HG02981 (cell line): ENCODE results near the gene IGFN1.
A peak's percentile ranks its signal among the peaks of the same experiment; 100 is the strongest.
"Not testable (repeated sequence)": the region's sequence is repeated elsewhere in the genome, so short reads cannot be mapped to it uniquely, and the experiment has no call there.

Experiments used
- ATAC-seq: cut with Tn5 transposase; IDR thresholded peaks from one replicate; pipeline ENCODE4 v1.9.1; 2021; ENCODE audit warnings: mild to moderate bottlenecking, moderate library complexity; ENCODE audit not compliant: unreplicated experiment

IGFN1 gene

DNA sequence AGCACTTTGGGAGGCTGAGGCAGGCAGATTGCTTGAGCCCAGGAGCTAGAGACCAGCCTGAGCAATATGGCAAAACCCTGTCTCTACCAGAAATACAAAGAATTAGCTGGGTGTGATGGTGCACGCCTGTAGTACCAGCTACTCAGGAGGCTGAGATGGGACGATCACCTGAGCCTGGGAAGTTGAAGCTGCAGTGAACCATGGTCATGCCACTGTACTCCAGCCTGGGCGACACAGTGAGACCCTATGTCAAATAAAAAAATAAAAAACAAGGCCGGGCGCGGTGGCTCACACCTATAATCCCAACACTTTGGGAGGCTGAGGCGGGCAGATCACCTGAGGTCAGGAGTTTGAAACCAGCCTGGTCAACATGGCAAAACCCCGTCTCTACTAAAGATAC, 27.6 kb upstream of the IGFN1 start:
- ATAC-seq = not testable (repeated sequence)

GRCh38 chr1:201163707-201164106, 26.9 kb upstream of the IGFN1 start:
- ATAC-seq = no peak

- no peak for ATAC-seq
These were observed 26.0 kb upstream of the IGFN1 start for GRCh38 chr1:201164645-201165044.

DNA sequence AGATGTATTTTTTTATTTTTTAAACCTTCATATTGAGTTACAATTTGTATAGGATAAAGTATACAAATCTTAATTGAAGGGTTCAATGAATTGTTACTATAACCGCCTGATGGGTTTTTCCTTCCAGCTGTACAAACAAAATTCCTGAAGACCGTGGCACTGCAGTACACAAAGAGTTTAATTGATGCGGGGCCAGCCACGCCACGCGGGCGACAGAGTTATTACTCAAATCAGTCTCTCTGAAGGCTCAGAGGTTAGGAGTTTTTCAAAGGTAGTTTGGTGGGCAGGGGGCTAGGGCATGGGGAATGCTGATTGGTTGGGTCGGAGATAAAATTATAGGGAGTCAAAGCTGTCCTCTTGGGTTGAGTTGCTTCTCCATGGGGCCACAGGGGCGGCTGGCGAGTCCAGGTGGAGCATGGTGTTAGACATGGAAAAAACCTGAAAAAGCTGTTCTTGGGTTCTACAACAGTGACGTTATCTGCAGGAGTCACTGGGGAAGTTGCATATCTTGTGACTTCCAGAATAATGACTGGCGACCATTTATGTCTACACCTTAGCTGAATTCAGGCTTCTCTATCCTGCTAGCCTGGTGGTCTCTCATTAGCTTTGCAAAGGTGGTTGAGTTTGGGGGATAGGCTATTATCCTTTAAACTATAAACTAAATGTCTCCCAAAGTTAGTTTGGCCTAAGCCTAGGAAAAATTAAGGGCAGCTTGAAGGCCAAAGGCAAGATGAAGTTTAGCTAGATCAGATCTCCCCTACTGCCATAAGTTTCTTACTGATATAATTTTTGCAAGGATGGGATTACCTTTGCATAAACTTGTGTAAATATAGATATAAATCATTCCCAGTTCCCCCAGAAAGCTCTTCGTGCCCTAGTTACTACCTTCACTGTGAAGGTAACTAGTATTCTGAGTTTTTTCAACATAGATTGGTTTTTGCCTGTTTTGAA, 23.3 kb upstream of the IGFN1 start:
- ATAC-seq = no peak

- ATAC-seq = no peak
These were observed 21.4 kb upstream of the IGFN1 start for GRCh38 chr1:201169203-201169602.

GRCh38 chr1:201169971-201170532, 20.6 kb upstream of the IGFN1 start:
- no peak for ATAC-seq

GRCh38 chr1:201170533-201171062, 20.0 kb upstream of the IGFN1 start:
- ATAC-seq = peak; percentile 95

DNA sequence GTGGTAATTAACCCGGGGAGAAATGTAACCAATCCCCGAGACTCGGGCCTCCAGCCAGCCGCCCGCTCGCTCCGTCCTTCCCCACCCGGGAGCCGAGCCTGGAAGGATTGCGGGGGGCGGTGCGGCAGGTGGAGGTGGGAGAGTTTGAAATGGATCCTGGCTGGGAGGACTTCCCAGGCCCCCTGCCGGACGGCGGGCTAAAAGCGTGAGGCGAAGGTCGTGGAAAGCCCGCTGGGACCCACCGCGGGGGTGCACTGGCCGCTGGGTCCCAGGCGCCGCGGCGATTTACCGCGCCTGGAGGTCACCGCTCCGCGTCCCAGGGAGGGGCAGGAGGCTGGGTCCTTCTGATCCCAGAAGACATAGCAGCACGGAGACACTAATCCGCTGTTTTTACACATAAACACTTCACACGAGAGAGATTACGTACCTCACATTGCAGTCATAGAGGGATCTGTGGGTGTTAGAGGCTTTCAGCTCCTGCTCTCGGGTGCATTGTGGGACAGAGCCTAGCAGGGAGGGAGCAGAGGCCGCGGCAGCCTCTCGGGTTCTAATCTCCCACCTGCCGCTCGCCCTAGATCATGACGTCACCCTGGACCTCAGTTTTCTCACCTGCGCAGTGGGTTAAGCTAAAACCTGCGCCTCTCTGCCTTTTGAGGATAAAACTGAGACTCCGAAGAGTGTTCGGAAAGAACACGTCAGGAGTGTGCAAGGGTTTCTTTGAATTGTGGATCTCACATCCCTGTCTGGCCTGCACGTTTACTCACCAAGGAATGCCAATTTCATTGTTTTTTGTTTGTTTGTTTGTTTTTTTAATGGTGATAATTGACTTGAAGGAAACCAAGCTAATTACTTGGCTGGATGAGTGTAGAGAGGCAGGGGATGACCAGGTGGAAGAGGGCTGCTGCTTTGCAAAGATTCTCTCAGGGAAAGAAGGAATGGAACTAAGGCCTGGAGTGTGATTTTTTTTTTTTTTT, 19.3 kb upstream of the IGFN1 start:
- ATAC-seq = peak; percentile 39

DNA sequence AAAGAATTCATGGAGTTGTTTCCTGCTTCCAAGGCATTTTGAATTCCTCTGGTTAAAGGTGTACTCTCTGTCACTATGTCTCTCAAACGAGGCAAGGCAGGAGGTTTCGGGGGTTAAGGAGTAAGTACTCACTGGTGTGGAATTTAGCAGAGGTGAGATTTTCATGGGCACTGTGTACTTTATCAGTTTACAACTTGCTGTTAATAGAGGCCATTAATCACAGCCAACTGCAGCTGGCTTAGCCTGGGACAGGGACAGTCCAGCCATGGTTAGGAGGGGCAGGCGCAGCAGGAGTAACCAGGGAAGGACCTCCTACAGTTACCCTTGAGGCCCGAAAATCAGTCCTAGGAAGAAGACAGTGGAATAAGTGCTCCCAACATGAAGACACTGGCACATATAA, 18.3 kb upstream of the IGFN1 start:
- no peak for ATAC-seq

DNA sequence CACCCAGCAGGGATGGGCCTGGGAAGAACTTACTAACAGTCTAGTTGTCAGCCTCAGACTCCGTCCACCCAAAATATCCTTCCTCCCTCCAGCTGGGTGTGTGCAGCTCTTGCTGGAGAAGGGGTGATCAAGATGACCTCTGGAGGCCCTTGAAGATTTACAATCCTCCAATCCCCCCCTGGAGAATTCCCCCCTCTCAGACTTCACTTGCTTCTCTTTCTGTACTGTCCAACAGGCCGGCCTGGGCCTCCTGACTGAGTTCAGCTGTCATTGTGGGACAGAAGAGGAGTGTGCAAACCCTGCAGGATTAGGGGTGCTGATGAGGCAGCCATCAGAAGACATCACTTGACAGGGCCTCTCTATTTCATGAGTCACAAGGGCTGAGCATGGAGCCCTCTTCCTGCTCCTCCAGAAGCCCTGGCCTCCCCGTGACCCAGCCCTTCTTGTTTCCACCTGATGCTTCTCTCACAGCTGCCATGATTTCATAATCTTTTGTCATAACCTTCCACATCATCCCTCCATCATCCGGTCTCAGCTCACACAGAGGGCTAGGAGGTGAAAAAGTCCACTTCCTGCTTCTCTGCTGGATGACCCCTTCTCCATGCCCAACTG, 17.5 kb upstream of the IGFN1 start:
- ATAC-seq = no peak

DNA sequence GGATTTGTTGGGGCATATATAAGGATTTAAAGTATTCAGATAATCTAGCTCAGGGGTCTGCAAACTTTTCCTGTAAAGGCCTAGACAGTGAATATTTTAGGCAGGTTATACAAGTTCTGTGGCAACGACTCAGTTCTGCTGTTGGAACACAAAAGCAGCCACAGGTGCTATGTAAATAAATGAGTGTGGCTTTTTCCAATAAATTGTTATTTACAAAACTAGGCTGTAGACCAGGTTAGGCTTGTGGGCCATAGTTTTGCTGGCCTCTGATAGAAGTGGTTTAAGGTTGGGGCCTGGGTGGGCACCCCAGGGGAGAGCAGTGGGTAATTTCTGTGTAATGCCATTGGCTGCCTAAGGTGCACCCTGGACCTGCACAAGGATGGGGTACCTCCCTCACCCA, 16.9 kb upstream of the IGFN1 start:
- ATAC-seq = no peak

DNA sequence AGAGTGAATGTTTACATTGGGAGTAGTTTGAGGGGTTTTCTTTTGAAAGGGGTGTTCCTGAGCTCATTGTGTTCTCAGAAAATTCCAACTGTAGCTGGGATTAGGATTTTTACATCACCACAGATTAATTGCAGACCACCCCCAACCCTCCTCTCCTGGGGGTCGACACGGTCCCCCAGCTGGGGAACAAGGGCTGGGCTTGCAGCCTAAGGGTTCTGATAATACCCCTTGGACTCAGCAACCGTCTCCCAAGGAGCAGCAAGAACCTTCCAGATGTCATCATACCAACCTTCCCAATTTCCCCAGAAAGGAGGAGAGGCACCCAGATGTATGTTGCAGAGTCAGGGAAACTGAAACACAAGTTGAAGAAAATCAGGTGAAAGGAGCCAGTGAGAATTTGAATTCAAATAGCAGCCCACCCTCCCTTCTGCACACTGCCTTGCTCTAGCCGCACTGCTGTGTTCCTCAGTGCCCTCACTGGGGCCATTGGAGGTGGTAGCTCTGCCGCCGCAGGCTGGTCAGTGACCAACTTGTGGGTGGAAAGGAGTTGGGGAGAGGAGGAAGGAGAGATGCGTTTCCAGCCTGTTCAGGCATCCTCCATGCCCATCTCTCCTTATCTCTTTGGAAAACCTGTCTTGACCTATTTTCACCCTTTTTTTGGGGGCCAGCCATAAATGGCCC, 14.7 kb upstream of the IGFN1 start:
- ATAC-seq = no peak

DNA sequence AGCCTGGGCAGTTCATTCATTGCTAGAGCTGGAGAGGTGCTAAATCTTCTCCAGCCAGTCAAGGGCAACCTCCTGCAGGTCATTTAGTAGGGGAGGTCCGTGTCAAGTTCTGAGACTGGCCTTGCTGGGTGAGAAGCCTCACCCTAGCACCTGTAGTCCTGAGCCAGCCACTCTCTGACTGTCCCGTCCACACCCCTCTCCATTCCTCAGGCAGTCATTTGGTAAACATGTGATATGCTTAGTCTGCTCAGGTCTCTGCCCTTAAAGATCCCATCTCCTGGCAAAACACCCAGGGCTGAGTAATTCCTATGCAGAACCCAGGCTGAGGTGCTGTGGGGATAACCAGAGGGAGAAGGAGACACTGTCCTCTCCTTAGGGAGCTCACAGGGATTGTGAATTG, 13.7 kb upstream of the IGFN1 start:
- ATAC-seq = no peak

DNA sequence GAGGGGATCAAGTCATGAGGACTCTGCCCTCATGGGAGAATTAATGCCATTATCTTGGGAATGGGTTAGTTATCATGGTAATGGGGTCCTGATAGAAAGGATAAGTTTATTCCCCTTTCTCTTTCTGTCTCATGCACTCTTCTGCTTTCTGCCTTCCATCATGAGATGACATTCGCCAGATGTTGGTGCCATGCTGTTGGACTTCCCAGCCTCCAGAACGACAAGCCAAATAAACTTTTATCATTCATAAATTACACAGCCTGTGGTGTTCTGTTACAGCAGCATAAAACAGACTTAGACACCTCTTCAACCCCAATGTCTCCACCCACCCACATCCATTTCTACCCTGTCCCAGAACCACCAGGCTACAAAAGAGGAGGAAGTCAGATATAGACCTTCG, 11.9 kb upstream of the IGFN1 start:
- no peak for ATAC-seq

DNA sequence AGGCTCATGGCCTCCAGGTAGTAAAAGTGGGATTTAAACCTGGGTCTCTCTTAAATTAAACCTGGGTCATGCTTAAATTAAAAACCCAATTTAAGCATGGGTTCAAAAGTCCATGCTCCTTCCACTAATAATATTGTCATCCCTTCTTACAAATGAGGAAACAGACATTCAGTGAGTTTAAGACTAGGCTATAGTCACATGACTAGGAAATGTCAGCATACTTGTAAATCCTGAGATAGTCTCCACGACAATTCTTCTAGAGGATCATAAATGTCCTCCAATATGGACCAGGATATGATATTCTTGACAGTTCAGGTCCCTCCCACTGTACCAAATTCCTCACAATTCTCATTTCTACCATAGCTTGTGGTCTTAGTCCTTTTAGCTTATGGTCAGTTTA, 10.5 kb upstream of the IGFN1 start:
- no peak for ATAC-seq

GRCh38 chr1:201180901-201181300, 9.7 kb upstream of the IGFN1 start:
- ATAC-seq = no peak

DNA sequence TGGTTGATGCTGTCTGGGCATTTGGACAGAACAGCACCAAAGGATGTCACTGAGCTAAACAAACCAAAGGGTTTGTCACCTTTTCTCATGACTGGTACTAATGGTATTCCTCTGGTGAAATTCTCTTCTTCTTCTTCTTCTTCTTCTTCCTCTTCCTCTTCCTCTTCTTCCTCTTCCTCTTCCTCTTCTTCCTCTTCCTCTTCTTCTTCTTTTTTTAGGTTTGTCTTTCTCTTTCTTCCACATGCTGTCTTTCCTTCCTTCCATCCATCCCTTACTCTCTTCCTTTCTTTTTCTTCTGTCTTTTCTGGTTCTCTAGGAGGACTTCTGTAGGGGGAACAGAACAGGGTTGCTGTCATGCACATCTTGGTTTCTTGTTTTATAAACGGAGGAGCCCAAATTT, 9.3 kb upstream of the IGFN1 start:
- ATAC-seq = no peak

DNA sequence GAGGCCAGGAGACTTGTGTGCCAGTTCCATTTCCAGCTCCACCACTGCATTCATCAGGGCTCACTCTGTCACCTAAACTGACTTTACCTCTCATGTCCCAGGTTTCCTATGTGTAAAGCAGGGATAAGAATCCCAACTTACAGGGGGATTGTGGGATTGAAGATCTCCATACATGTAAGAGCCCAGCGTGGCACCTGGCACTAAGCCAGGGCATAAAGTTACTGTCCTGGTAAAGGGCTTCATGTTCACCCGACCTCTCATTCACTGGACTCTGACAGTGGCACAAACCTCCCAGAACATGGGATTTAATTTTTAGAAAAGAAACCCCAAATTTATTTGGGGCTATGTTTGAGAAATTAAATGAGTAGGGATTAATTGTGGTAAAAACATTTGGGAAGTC, 8.9 kb upstream of the IGFN1 start:
- ATAC-seq = no peak

- ATAC-seq = no peak
These were observed 7.4 kb upstream of the IGFN1 start for GRCh38 chr1:201183209-201183608.

DNA sequence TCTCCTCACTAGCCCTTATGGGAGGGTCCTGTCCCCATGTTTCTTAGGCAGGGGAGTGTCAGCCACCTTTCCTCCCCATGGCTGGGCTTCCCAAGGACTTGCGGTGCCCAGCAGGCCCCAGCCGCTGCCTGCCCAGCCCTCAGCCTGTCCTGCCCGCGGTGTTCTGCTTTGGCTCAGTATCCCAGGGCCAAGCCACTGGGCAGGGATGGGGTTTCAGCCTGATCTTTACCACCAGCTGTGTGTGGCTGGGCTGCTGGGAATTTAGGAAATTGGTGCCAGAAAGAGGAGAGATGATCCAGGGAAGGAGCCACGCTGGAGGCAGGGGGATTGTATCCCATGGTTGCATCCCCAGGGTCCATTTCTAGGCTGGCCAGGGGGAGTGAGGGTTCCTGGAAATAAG, 6.9 kb upstream of the IGFN1 start:
- ATAC-seq = no peak
